HL-60 (cell line): ENCODE results near the gene PBOV1.

ENCODE experiments used
- GABPA ChIP-seq: IDR thresholded peaks from 2 replicates; pipeline ENCODE4 v1.6.1; 2012; ENCODE audit warnings: low read depth
- POLR2AphosphoS5 ChIP-seq: IDR thresholded peaks from 2 replicates; pipeline ENCODE4 v1.6.1; 2012; ENCODE audit warnings: low read depth
- TF ChIP-seq, protein P1 (sequence below): IDR thresholded peaks from one replicate; pipeline ENCODE4 v1.5.1; 2011; ENCODE audit warnings: low read length, control low read depth, inconsistent platforms; ENCODE audit not compliant: insufficient read depth

GRCh38 chr6:138237463-138237862, 19.2 kb upstream of the PBOV1 start:
- TF ChIP-seq POLR2AphosphoS5 (no peak), GABPA (no peak)
- TF ChIP-seq, protein P1, sequence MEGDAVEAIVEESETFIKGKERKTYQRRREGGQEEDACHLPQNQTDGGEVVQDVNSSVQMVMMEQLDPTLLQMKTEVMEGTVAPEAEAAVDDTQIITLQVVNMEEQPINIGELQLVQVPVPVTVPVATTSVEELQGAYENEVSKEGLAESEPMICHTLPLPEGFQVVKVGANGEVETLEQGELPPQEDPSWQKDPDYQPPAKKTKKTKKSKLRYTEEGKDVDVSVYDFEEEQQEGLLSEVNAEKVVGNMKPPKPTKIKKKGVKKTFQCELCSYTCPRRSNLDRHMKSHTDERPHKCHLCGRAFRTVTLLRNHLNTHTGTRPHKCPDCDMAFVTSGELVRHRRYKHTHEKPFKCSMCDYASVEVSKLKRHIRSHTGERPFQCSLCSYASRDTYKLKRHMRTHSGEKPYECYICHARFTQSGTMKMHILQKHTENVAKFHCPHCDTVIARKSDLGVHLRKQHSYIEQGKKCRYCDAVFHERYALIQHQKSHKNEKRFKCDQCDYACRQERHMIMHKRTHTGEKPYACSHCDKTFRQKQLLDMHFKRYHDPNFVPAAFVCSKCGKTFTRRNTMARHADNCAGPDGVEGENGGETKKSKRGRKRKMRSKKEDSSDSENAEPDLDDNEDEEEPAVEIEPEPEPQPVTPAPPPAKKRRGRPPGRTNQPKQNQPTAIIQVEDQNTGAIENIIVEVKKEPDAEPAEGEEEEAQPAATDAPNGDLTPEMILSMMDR: no peak
